ENCODE data around the gene ZNF24.

ZNF24 gene

GRCh38 chr18:35282353-35282752 lies 61.9 kb downstream of the ZNF24 start:
- TF ChIP-seq CTCF (conservative IDR thresholded peaks at IDR 0.05; ENCODE audit: low read length): no peak
- TF ChIP-seq EZH2phosphoT487 (IDR thresholded peaks at IDR 0.05; ENCODE audit: borderline replicate concordance): no peak
- peaks cover 4% of the 10 kb centered on the region; the same call in 1 of the 2 replicates for H3K36me3 ChIP-seq (ENCODE audit: insufficient read depth, low read length)
- peaks cover 9% of the 10 kb centered on the region for H3K4me1 ChIP-seq (ENCODE audit: insufficient read depth, low read length, poor library complexity, severe bottlenecking)
- H3F3A ChIP-seq (ENCODE audit: low read depth): no peaks in the 10 kb centered on the region; the same call in 1 of the 2 replicates
- no peaks in the 10 kb centered on the region for H3K79me2 ChIP-seq (ENCODE audit: insufficient read depth, low read length)
- H3K9me3 ChIP-seq (ENCODE audit: insufficient read depth, low read depth, low read length): peaks cover 11% of the 10 kb centered on the region; the same call in 1 of the 2 replicates
- H4K20me1 ChIP-seq (ENCODE audit: insufficient read depth, low read length, poor library complexity, severe bottlenecking): no peaks in the 10 kb centered on the region
- no peaks in the 10 kb centered on the region for H3K9me2 ChIP-seq (replicated peaks; ENCODE audit: low read depth, low read length)
- no peak overlapping the region for H3K9ac ChIP-seq (ENCODE audit: low read depth, low read length, poor library complexity, severe bottlenecking)
- no peak overlapping the region for H3K4me2 ChIP-seq (ENCODE audit: low read depth, low read length, poor library complexity, severe bottlenecking)
- H3K4me3 ChIP-seq (ENCODE audit: low read length, poor library complexity, severe bottlenecking): no peak overlapping the region
- H3K27me3 ChIP-seq (ENCODE audit: insufficient read depth, low read length, poor library complexity, severe bottlenecking): no peaks in the 10 kb centered on the region
- H2AFZ ChIP-seq (ENCODE audit: low read length): no peak overlapping the region

Data from Loucy (cell line).